Sciatic nerve (tissue), 2 donors: Measurements from ENCODE around the gene NAIF1. TPM values are rescaled to one million over a fixed set of nuclear protein-coding genes. Genes with fewer than 3 reads are reported as not detected.

Experiments used
- ATAC-seq: fragments of 200-7000 bp; cut with Tn5 transposase; one replicate; pipeline ENCODE4 v1.9.1; 2020; ENCODE audit warnings: mild to moderate bottlenecking, moderate library complexity
- DNase-seq: peaks from one replicate; pipeline ENCODE4 v3.0.0-alpha.2; 2020; ENCODE audit warnings: low spot score
- intact Hi-C: fragments of 100-400 bp; cut with DNase I; formaldehyde crosslinking; loops from one replicate; pipeline ENCODE4 v1.14.2; 2022
- total RNA-seq: library from RNA; stranded (reverse); fragmentation: NEBNext Ultra II Directional; extraction: Animal tissue kit (Norgen Biotek cat#: 25700); gene quantifications from one replicate; pipeline ENCODE4 v1.2.1, GENCODE V29; 2021
- donor health status: DM: no; HTN: no; CAD: no.
- donor health status: DM: no; HTN: no; CAD: no.

The NAIF1 gene
- total RNA-seq, 1 donor from 2014 or later: 7.8 TPM

DNA sequence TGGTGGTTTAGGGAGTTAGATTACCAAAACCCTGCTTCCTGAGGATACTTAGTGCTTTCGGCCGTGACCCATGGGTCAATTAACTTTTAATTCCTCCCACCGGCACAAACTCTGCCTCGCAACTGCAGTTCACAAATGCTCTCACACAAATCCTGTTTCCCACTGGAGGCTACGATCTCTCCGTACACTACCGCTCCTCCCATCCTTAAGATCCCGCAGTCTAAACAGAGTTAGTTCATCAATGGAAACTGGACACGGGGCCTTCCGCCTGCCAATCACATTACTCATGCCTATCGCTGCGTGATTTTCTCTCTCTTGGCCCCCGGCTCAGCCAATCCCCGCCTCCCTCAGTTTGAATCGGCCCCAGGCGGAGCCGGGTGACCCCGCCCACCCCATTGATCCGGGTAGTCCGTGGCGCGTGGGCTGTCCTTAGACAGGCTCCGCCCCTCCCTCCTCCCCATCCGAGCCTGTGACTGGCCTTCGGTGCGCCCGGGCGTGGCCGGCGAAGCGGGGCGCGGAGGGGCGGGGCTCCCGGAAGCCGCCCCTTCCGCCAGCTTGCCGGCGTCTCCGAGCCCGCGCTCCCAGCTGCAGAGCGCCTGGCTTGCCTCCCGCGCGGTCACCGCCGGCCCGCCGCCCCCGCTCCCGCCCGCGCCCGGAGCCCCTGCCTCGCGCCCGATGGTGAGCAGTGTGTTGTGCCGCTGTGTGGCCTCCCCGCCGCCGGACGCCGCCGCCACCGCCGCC, 695 bp upstream of the NAIF1 start, which contains the start of gene SLC25A25:
Gene SLC25A25 (plus strand): TSS at position 588 of the 741 bp plus-strand sequence. CDS start 88 bp downstream, at position 676.
- intact Hi-C loops: no loop called here
- DNase-seq (peak; percentile 100), ATAC-seq (peak; percentile 95)

GRCh38 chr9:128065907-128066712, 1.0 kb downstream of the NAIF1 start:
- DNase-seq: peak; percentile 75
- no peak for ATAC-seq
- intact Hi-C loops: no loop called here

DNA sequence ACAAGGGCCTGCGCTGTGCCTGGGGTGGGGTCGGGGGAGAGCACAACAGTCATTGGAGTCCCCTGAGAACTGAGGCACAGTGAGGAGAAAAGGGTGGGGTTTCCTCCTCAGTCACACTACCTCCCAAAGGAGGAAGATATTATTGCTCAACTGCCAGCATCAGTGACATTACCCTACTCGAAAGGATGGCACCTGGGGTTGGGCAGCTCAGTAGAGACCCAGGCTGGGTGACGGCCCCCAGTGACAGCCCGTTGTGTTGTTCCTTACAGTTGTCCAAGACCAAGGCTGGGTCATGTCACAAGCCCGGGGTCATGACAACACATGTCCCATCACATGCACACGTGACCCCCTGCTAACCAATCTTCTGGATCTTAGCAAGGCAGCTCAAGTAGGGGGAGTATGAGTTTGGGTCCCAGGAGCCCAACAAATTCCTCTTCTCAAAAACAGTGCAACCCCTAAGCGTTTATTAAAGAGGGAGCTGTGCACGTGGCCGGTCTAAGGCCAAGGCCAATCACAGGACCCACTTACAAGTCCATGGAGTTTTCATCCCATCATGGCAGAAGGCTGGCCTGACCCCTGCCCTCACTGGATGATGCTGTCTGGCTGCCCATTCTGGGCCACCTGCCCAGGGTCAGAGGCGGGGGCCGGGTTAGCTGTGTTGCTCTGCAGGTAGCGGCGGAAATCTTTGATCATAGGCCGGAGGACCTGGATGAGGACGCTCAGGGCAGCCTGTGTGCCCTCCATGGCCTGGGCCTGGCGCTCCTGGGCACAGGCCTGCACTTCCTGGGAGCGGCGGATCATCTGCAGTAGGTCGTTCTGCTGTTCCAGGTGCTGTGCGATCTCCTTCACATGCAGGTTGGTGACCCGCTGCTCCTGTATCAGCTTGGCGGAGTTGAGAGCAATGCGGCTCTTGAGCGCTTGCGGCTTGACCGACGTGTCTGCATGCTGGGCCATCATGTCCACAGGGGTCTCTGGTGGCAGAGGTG, 4.0 kb downstream of the NAIF1 start:
- DNase-seq: no peak
- intact Hi-C loops: no loop called here
- no peak for ATAC-seq

DNA sequence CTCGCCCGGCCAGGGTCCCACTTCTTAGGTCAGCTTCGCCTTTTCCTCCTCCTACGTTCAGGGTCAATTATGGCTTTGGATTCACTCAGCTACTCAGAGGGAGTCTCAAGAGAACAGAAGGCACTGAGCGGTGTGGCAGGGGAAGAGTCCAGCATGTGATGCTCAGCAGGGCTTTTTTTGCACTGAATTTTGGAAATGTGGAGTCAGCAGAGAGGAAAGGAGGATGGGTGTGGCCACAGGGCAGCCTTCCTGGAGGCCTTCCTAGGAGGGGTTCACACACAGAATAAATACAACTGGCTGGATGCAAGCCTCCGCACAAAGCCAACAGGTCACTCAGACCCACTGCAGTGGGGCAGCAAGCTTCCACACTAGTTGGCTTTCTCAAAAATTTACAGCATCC, 4.8 kb downstream of the NAIF1 start:
- ATAC-seq: no peak
- intact Hi-C loops: no loop called here
- no peak for DNase-seq

GRCh38 chr9:128061275-128061960, 5.7 kb downstream of the NAIF1 start:
- DNase-seq: no peak
- ATAC-seq: no peak
- intact Hi-C loops: no loop called here

GRCh38 chr9:128059365-128059983, 7.6 kb downstream of the NAIF1 start:
- ATAC-seq (no peak), DNase-seq (no peak)
- intact Hi-C loops: no loop called here

- intact Hi-C loops: no loop called here
- no peak for DNase-seq
- ATAC-seq: no peak
Observed at GRCh38 chr9:128057724-128058409, 9.3 kb downstream of the NAIF1 start.

DNA sequence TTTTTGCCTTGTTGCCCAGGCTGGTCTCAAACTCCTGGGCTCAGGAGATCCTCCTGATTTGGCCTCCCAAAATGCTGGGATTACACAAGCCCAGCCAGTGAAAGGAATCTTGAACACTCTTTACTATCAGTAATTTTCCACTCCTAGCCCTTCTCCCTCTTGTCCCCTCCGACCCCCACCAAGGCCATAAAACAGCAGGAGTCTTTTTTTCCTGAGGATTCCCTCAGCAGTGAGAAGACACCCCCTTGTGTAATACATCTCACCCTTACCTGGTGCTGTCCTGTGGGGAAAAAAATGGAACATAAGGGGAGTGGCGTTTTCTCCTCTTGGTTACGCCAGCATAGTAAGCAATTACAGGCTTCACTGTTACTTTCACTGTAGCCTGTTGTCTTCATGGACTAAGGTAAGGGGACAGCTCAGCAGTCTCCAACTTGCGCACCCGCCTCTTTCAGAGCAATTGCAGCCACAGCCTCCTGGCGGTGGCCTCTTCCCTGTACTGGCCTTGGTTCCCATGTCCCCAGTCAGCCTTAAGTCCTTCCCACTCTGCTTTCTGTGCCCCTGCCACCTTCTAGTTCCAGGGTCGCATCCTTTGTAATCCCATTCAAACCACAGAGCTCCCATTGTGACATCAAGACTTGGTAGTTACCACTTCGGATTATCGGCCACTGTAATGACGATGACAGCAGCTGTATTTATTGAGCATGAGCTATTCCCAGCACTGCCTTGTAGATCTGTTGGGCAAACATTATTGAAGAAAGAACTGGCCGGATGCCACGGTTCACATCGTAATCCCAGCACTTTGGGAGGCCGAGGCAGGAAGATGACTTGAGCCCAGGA, 10.0 kb downstream of the NAIF1 start:
- intact Hi-C loops: no loop called here
- ATAC-seq: no peak
- DNase-seq: no peak

DNA sequence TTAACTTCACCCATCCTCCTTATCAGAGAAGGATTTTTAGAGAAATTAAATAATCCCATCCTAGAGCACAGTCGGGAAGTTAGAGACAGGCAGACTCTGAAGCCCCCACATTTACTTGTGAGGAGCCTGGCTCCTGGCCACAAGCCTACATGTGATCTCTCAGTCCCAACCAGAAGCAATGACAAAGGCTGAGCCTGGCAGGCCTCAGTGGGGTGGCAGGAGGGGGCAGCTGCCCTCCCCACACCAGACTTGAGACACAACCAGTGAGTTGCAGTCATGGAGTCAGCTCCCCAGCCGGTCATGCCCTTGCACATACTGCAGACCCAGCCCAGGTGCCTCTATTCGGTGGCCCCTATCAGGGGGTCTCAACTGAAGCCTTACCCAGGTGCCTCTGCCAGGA, 11.0 kb downstream of the NAIF1 start:
- intact Hi-C loops: no loop called here
- ATAC-seq (peak; percentile 48), DNase-seq (peak; percentile 73)

GRCh38 chr9:128055344-128056040, 11.6 kb downstream of the NAIF1 start:
- DNase-seq (no peak), ATAC-seq (peak; percentile 81)
- intact Hi-C loops: no loop called here

DNA sequence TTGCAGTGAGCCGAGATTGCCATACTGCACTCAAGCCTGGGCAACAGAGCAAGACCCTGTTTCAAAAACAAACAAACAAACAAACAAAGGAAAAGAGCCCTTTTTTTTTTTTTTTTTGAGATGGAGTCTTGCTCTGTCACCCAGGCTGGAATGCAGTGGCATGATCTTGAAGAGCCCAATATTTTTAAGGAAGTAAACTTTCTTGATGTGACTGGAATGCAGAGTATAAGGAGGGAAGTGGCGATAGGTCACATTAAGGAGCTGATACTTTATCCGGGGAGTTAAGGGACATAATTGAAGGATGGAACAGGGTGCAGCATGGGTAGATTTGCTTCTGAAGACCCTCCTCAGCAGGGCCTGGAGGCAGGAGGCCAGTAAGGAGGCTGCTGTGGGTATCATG, 13.0 kb downstream of the NAIF1 start:
- ATAC-seq: no peak
- intact Hi-C loops: no loop called here
- DNase-seq: no peak

- intact Hi-C loops: no loop called here
- peak; percentile 46 for ATAC-seq
- no peak for DNase-seq
Observed at GRCh38 chr9:128053560-128053959, 13.6 kb downstream of the NAIF1 start.

- DNase-seq (no peak), ATAC-seq (no peak)
- intact Hi-C loops: no loop called here
Observed at GRCh38 chr9:128051932-128052709, 15.0 kb downstream of the NAIF1 start.

- no peak for DNase-seq
- intact Hi-C loops: no loop called here
- no peak for ATAC-seq
Observed at GRCh38 chr9:128049843-128050242, 17.3 kb downstream of the NAIF1 start.

DNA sequence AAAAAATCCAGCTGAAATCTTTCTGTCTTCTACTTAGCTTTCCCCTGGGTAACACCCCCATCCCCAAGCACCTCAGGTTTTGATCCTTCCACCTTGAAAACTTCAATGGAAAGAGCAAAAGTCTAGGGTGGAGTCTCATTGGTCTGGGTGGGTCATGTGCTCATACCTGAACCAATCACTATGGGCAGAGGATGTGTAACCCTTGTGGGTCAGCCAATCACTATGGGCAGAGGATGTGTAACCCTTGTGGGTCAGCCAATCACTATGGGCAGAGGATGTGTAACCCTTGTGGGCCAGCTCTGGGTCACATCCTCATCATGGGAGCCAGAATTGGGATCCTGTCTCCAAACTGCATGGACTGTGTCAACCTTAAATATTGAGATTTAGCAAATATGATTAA, 18.5 kb downstream of the NAIF1 start:
- no peak for ATAC-seq
- intact Hi-C loops: no loop called here

DNA sequence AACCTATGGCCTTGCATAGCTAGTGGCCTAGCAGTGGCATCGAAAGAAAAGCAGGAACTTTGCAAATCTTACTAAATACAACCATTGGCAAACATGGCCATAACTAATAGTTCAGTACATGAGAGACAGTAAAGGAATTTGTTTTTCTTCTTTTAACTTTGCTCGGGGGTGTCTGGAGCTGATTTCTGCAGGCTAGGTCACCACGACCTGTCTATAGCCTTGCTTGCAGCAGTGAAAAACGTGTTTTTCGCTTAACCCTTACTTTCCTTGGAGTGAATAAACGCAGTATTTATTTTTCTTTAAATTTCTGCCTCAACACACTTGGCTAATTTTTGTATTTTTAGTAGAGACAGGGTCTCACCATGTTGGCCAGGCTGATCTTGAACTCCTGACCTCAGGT, 19.9 kb downstream of the NAIF1 start:
- ATAC-seq: no peak
- intact Hi-C loops: no loop called here
- no peak for DNase-seq

More for the DNA sequence above, 18.5 kb downstream of the NAIF1 start:
- no peak for DNase-seq
